Ovary (tissue), 3 donors: ENCODE data around the gene TGDS.

ENCODE experiments used
- CTCF ChIP-seq, 3 donors: fragments of 450-650 bp in 2 of 3; fragments of 200-600 bp in 1 of 3; IDR thresholded peaks; one replicate each; pipeline versions ENCODE4 v1.5.1 to v1.8.0; 2016 to 2022; ENCODE audit warnings: antibody characterized with exemption in 3 of 3, mild to moderate bottlenecking in 1 of 3
- EP300 ChIP-seq: sonication (generic); formaldehyde crosslinking; IDR thresholded peaks from one replicate; pipeline ENCODE4 v1.6.1; 2017; ENCODE audit warnings: antibody characterized with exemption
- POLR2A ChIP-seq: fragments of 450-650 bp; IDR thresholded peaks from one replicate; pipeline ENCODE4 v1.6.1; 2017; ENCODE audit warnings: antibody characterized with exemption, mild to moderate bottlenecking, moderate library complexity
- donor health status: DM: no; HTN: no; CAD: no.

GRCh38 chr13:94602467-94602866 lies 6.5 kb upstream of the TGDS start:
- no peak for TF ChIP-seq CTCF (IDR thresholded peaks at IDR 0.05)
- no peak for TF ChIP-seq EP300
- no peak for TF ChIP-seq POLR2A
